Measurements from ENCODE around the gene IL3. TPM values are rescaled to one million over a fixed set of nuclear protein-coding genes. Genes with fewer than 3 reads are reported as not detected.
"Not testable (repeated sequence)": the region's sequence is repeated elsewhere in the genome, so short reads cannot be mapped to it uniquely, and the experiment has no call there.

IL3 gene
- total RNA-seq, 3 donors from 2014 or later (not counting 1 experiment from before 2014, with no cell fraction given) = not detected

- H3K27ac Mint-ChIP-seq = peak overlapping the region in 1 of 2 donors; percentile 92
- 98% methylated on average over 3 of the region's 3 CpGs for WGBS (ENCODE audit: insufficient coverage)
- Histone ChIP-seq H3K4me3 (ENCODE audit: low read length) (no peak overlapping the region), H3K36me3 (ENCODE audit: control insufficient read depth, insufficient read depth, low read length) (no peaks in the 10 kb centered on the region), H3K27me3 (ENCODE audit: control insufficient read depth, insufficient read depth, low read length) (no peaks in the 10 kb centered on the region), H3K27ac (ENCODE audit: low read length) (no peak overlapping the region), H3K4me1 (ENCODE audit: control insufficient read depth, insufficient read depth, low read length) (peaks cover 64% of the 10 kb centered on the region), H3K9me3 (ENCODE audit: control insufficient read depth, insufficient read depth, low read length) (no peaks in the 10 kb centered on the region)
- no peaks in the 10 kb centered on the region for H3K36me3 Mint-ChIP-seq
- no peaks in the 10 kb centered on the region for H3K27me3 Mint-ChIP-seq (ENCODE audit: low read depth in 2 of 2)
- TF ChIP-seq, protein P1, sequence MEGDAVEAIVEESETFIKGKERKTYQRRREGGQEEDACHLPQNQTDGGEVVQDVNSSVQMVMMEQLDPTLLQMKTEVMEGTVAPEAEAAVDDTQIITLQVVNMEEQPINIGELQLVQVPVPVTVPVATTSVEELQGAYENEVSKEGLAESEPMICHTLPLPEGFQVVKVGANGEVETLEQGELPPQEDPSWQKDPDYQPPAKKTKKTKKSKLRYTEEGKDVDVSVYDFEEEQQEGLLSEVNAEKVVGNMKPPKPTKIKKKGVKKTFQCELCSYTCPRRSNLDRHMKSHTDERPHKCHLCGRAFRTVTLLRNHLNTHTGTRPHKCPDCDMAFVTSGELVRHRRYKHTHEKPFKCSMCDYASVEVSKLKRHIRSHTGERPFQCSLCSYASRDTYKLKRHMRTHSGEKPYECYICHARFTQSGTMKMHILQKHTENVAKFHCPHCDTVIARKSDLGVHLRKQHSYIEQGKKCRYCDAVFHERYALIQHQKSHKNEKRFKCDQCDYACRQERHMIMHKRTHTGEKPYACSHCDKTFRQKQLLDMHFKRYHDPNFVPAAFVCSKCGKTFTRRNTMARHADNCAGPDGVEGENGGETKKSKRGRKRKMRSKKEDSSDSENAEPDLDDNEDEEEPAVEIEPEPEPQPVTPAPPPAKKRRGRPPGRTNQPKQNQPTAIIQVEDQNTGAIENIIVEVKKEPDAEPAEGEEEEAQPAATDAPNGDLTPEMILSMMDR (IDR thresholded peaks at IDR 0.05) = no peak
- intact Hi-C loops (cut with micrococcal nuclease) = loop anchor here (10.0 kb wide), 1 partner anchor 821 kb away; no protein-coding TSS in a partner anchor
- ATAC-seq (no peak), DNase-seq (no peak)
- H3K4me3 Mint-ChIP-seq = no peak overlapping the region
- H3K4me1 Mint-ChIP-seq = peaks cover 62 to 64% of the 10 kb centered on the region in 2 donors
- H3K9me3 Mint-ChIP-seq = no peaks in the 10 kb centered on the region
These were observed 45.2 kb downstream of the IL3 start for GRCh38 chr5:132105688-132106087.

DNA sequence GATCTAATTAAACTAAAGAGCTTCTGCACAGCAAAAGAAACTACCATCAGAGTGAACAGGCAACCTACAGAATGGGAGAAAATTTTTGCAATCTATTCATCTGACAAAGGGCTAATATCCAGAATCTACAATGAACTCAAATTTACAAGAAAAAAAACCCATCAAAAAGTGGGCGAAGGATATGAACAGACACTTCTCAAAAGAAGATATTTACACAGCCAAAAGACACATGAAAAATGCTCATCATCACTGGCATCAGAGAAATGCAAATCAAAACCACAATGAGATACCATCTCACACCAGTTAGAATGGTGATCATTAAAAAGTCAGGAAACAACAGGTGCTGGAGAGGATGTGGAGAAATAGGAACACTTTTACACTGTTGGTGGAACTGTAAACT, 48.0 kb downstream of the IL3 start:
- not testable (repeated sequence) for H3K27ac ChIP-seq (ENCODE audit: low read length); DNase-seq; H3K36me3 ChIP-seq (ENCODE audit: control insufficient read depth, insufficient read depth, low read length); H3K9me3 Mint-ChIP-seq; H3K36me3 Mint-ChIP-seq; H3K4me3 Mint-ChIP-seq; H3K9me3 ChIP-seq (ENCODE audit: control insufficient read depth, insufficient read depth, low read length); H3K4me3 ChIP-seq (ENCODE audit: low read length); ATAC-seq; H3K27me3 ChIP-seq (ENCODE audit: control insufficient read depth, insufficient read depth, low read length); H3K27me3 Mint-ChIP-seq (ENCODE audit: low read depth in 2 of 2)
- H3K4me1 Mint-ChIP-seq = peaks cover 57 to 61% of the 10 kb centered on the region in 2 donors
- intact Hi-C loops (cut with micrococcal nuclease) = loop anchor here (10.0 kb wide), 1 partner anchor 824 kb away; no protein-coding TSS in a partner anchor
- H3K4me1 ChIP-seq (ENCODE audit: control insufficient read depth, insufficient read depth, low read length) = peaks cover 42% of the 10 kb centered on the region
- H3K27ac Mint-ChIP-seq = peak overlapping the region in 1 of 2 donors; percentile 6
- WGBS (ENCODE audit: insufficient coverage) = 89% methylated on average over 1 of the region's 1 CpG

DNA sequence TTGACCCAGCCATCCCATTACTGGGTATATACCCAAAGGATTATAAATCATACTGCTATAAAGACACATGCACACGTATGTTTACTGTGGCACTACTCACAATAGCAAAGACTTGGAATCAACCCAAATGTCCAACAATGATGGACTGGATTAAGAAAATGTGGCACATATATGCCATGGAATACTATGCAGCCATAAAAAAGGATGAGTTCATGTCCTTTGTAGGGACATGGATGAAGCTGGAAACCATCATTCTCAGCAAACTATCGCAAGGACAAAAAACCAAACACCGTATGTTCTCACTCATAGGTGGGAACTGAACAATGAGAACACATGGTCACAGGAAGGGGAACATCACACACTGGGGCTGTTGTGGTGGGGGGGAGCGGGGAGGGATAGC, 48.5 kb downstream of the IL3 start:
- H3K27me3 Mint-ChIP-seq (ENCODE audit: low read depth in 2 of 2) = not testable (repeated sequence)
- no CpG with 5 or more reads among the region's 4 CpGs for WGBS (ENCODE audit: insufficient coverage)
- H3K27ac Mint-ChIP-seq = peak overlapping the region in 1 of 2 donors; percentile 6

DNA sequence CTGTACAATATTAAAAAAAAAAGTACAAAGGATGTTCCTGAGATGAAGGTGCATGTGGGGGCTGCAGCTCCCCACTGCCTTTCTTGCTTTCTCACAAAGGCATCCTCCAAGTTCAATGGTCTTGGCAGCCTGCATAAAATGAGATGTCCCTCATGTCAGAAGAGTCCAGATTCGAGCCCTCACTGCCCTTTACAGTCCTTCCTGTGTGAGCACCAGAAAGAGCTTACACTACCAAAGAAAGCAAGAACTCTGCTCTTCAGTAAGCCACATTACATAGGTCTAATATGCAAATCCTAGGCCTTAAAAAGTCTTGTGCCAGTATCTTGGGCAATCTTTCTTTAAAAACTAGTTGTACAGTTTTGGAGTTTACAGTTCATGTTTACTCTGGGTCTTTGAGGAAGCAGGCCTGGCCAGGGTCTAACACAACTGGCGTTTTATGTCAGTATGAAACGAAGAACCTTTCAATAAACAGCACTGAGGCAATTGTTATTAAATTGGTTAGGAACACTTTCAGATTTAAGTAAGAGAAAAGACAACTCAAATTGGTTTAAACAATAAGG, 49.1 kb downstream of the IL3 start:
- Mint-ChIP-seq H3K36me3 (no peaks in the 10 kb centered on the region), H3K27me3 (ENCODE audit: low read depth in 2 of 2) (no peaks in the 10 kb centered on the region), H3K9me3 (no peaks in the 10 kb centered on the region), H3K27ac (peak overlapping the region; percentile 51 to 56), H3K4me3 (no peak overlapping the region), H3K4me1 (peaks cover 57 to 61% of the 10 kb centered on the region in 2 donors)
- no peaks in the 10 kb centered on the region for H3K27me3 ChIP-seq (ENCODE audit: control insufficient read depth, insufficient read depth, low read length)
- DNase-seq (no peak), ATAC-seq (peak in 1 of 3 donors; percentile 42)
- no peak overlapping the region for H3K4me3 ChIP-seq (ENCODE audit: low read length)
- H3K27ac ChIP-seq (ENCODE audit: low read length) = no peak overlapping the region
- no peaks in the 10 kb centered on the region for H3K36me3 ChIP-seq (ENCODE audit: control insufficient read depth, insufficient read depth, low read length)
- H3K4me1 ChIP-seq (ENCODE audit: control insufficient read depth, insufficient read depth, low read length) = peaks cover 39% of the 10 kb centered on the region
- intact Hi-C loops (cut with micrococcal nuclease) = loop anchor here (10.0 kb wide), 1 partner anchor 825 kb away; no protein-coding TSS in a partner anchor
- TF ChIP-seq, protein P1 (IDR thresholded peaks at IDR 0.05) = no peak
- peaks cover 5% of the 10 kb centered on the region for H3K9me3 ChIP-seq (ENCODE audit: control insufficient read depth, insufficient read depth, low read length)
- WGBS (ENCODE audit: insufficient coverage) = 81% methylated on average over 3 of the region's 3 CpGs

More for the DNA sequence above, 48.5 kb downstream of the IL3 start:
- not testable (repeated sequence) for H3K9me3 Mint-ChIP-seq; H3K36me3 Mint-ChIP-seq; ATAC-seq; H3K9me3 ChIP-seq (ENCODE audit: control insufficient read depth, insufficient read depth, low read length); H3K36me3 ChIP-seq (ENCODE audit: control insufficient read depth, insufficient read depth, low read length); H3K27me3 ChIP-seq (ENCODE audit: control insufficient read depth, insufficient read depth, low read length); H3K4me3 Mint-ChIP-seq; H3K27ac ChIP-seq (ENCODE audit: low read length); DNase-seq; H3K4me3 ChIP-seq (ENCODE audit: low read length)
- peaks cover 57 to 61% of the 10 kb centered on the region in 2 donors for H3K4me1 Mint-ChIP-seq
- intact Hi-C loops (cut with micrococcal nuclease) = loop anchor here (10.0 kb wide), 1 partner anchor 824 kb away; no protein-coding TSS in a partner anchor
- peaks cover 39% of the 10 kb centered on the region for H3K4me1 ChIP-seq (ENCODE audit: control insufficient read depth, insufficient read depth, low read length)
